H4 (cell line): ENCODE results near the gene CADM2. TPM values are rescaled to one million over a fixed set of nuclear protein-coding genes. Genes with fewer than 3 reads are reported as not detected.
"Not testable (repeated sequence)": the region's sequence is repeated elsewhere in the genome, so short reads cannot be mapped to it uniquely, and the experiment has no call there.

Experiments
- DNase-seq: peaks from one replicate; pipeline ENCODE4 v3.0.0-alpha.2; 2015; ENCODE audit warnings: low spot score
- total RNA-seq: library from RNA; depleted of rRNA; stranded (reverse); fragments of >200 nt; shearing (Covaris generic); gene quantifications from 2 replicates; pipeline ENCODE4 v1.2.3, GENCODE V29; 2014

CADM2 gene
- total RNA-seq, 1 experiment from 2014 or later: not detected

DNA sequence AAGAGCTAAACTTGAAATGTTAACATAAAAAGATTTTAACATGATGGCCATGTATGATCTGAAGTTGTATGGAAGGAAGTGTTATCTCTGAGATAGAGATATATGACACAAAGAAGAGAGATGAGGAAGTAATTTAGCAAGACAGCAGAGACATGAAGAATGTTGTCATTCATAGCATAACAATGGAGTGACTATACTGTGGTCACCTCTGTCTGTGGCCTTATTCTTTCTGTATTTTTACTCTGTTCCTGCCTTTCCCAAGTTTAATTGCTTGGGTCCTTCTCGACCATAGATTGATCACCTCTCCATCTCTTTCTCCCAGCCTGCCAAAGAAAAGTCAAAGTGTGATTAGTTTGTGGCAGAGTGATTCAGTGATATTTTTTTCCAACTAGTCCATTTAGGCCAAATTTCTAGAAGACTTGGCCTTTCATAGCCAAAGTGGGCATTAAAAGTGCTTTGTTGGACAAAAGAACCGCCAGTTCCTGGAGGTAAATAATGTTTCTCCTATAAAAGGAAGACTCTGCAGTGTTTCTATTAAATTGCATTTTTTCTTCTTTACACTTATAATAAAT lies 711.9 kb downstream of the CADM2 start:
- no peak for DNase-seq

DNA sequence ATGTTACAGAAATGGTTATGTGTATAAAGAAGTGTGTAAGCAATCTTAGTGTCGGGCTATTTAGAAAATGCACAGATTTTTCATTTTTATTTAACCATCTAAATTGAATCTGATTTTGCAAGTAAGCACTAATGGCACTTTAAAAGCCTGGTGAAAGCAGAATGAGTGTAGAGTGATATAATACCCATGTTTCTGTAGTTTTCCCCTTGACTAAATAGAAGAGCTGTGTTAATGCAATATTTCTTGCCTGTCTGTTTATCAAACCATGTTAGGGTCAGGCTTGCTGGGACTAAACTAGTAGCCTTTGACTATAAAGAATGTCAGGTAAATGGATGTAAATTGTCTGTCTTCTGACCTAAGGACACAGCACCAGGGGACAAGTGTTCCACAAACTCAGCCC lies 714.0 kb downstream of the CADM2 start:
- DNase-seq: no peak

DNA sequence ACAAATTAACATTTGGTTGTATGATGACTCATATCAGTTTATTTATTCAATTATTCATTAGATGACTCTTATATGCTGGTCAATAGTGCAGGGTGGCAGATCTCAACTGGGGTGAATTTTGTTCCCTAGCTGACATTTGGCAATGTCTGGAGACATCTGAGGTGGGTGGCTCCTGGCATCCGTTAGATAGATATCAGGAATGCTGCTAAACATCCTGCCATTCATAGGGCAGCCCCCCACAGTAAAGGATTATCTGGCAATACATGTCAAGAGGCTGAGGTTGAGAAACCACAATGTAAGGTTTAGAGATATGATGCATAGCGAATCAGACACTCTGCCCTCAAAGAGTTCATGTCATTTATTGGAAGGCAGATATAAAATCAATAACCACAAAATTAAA lies 719.9 kb downstream of the CADM2 start:
- no peak for DNase-seq

DNA sequence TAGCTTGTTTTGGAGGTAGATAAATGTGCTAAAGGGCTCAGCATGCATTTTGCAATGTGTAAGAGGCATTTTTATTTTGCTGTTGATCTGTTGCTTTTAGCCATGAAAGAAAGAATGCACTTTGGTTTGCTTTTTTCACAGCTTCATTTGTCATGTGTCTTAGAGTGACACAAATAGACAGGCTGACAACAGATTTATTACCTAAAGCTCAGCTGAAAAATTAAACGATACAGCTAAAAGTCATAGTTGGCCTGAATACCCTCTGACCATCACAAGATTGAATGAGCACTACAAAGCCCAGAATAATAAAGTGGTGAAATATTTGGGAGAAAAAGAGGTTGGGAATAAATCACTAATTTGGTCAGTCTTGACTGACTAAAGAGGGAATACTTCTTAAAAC lies 723.1 kb downstream of the CADM2 start:
- DNase-seq: no peak

DNA sequence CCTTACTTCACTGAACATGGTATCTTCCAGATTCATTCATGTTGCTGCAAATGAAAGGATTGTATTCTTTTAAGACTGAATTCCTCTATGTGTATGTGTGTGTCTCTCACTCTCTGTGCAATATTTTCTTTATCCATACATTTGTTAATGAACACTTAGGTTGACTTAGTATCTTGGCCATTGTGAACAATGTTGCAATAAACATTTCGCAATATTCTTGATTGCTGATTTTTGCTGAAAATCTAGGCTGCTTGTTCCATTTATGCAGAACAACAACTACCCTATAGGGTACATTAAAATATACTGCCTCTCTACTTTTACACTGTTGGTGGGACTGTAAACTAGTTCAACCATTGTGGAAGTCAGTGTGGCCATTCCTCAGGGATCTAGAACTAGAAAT lies 732.4 kb downstream of the CADM2 start:
- DNase-seq: no peak

DNA sequence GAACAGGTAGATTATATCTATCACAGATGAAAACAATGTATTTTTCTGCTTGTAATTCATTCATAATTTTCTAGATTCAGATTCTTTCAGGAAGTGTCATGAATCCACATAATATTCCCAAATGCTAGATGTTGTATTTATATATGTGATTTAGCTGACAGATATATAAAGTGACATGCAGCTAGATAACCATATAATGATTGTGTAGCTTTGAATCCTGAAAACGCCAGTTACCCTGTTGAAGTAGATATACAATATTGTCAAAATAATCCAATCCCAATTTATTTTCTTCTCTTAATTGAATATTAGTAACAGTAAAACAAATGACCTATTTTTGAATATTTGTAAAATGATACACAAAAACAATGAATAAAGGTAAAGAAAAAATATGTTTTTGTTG lies 738.4 kb downstream of the CADM2 start:
- DNase-seq: no peak

DNA sequence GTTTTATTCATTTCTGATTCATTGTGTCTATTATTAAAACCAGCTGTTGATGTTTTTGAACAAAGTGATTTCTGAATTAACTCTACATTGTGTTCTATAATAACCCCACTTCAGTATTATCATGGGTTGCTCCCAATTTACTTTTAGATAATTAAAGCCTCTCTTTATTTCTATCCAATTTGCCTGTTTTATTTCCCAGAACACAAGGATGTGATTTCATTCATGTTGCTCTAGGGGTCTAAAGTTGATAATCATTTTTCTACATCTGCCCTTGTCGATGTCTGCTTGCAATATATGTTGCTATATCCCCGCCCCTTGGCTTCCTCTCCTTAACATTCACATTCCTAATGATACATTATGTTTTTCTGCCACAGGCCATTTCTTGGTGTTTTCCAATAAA lies 747.3 kb downstream of the CADM2 start:
- DNase-seq: no peak

DNA sequence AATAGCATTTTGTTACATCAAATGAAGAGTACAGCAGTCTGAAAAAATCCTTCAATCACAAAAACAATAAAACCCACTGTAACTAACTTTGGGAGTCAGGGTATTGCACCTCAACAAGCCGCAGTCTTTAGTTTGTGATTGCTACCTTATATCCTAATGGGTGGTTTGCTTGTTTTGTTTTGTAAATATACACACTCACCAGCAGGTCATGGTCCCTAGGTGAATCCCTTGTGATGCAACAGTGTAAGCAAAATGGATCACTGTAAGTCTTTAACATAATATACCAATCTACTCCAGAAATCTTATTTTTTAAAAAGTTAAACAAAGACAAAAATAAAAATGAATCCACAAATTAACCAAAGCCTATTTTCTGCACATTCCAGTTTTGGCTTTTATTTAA lies 749.5 kb downstream of the CADM2 start:
- not testable (repeated sequence) for DNase-seq

DNA sequence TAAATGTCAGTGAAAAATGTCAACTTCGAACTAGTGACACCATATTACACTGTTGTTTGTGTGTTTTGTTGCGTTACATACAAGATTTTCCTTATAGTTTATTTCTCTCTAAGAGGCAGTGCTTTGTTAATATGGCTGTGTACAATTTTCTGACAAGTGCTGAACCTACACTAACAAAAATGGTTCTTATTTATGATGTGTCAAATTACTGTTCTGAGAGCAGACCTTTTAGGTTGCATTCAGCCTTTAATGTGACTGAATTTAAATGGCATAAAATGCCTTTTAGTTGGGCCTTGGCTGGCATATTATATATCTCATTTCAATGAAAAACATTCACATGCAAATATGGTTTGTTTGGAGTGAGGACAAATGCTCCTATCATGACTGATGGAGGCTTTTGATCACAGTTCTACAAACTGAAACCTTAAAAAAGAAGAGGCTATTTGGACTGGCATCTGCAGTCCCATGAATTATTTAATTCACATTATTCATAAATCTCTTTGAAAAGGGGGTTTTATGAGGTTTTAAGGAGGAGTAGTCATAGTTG lies 750.6 kb downstream of the CADM2 start:
- no peak for DNase-seq

DNA sequence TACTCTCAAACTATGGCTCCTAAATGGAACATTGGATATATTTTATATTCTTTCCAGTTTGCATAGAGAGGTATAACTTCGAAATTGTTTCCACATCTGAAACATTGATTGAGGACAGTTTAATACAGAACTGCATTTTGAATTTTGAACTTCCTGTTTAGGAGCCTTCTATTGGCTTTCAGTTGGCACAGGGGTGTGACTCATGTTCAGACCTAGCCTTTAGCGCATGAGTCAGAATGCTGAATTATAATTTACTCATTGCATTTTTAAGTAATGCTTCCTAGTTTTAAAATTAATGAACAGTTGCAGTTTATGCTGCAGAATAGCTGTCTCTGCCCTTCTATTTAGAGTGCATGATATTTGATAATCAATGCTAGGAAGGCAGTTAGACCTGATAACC lies 751.7 kb downstream of the CADM2 start:
- DNase-seq: no peak

DNA sequence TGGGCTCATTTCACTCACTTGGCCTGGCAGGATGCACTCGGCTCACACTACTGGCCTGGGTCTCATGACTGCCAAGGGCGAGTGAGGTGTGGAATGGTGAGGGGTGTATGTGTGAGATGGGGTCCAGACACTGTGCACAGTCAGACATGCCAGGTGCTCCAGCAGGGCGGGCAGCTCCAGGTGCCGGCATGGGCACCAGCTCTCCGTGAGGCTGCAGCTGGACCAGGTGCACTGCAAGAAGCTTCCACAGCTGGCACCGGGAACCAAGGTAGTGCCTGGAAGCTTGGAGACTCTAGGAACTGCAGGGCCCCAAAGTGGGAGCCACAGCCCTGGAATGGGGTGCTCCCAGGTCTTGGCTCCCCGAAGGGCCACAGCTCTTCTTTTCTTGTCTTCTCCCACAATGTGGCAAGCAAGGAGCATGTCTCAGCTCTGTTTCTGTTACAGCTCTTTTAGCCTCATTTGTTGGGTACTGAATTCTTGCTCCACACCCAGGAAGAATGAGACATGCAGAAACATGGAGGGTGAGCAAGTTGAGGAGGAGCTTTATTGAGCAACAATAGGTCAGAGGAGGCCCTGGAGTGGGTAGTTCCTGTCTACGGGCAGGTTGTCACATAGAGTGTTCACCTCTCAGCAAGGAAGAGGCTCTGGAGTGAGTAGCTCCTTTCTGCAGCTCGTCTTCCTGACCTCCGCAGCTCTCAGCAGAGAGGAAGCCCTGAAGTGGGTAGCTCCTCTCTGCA lies 762.8 kb downstream of the CADM2 start:
- no peak for DNase-seq

DNA sequence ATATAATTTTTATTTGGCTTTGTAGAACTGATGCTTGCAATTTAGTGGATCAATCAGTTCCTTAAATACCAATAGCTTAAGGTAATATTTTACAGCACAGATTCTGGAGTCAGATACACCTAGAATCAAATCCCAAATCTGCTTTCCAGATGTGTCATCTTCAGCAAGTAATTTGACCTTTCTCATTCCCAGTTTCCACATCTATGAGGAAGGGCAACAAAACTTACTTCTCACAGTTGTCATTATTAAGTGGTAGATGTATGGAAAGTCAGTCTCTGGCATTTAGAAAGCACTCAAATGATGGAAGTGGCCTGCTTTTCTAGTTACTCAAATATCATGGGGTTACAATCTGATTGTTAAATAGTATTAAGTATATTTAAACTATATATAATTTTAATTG lies 767.0 kb downstream of the CADM2 start:
- DNase-seq: no peak

DNA sequence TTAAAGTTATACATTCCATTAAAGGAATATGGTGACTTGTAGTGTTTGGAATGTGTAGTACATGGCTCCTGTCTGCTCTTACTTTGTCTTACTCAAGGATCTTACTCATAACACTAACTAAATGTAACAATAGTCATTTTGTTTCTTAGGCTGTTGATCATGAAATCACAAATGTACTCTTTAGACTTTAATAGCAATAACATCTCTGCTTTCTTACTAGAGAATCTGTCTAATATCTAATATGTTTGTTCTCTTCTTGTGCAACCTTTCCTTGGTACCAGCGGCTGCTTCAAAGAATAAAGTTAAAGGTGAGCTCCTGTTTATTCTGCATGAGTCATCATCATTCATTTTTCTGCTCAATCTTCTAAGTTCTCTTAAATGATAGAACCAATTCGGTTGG lies 767.5 kb downstream of the CADM2 start:
- no peak for DNase-seq

DNA sequence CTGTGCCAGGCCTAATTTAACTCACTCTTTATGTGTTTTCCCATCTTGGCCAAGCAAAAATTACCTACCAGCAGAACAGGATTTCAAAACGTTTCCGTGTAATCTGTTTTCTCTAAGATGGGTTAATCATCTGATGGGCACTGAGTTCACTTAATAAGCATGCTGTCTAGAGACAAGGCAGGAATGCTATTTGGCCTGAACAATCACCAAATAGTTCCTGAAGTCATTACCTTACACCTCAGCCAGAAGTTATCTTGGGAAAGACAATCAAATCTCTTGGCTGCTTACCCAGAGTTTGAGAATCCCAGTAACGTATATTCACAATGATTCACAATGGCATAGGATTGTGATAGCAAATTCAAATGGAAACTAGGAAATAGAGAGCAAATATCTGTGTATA lies 779.1 kb downstream of the CADM2 start:
- DNase-seq: no peak

DNA sequence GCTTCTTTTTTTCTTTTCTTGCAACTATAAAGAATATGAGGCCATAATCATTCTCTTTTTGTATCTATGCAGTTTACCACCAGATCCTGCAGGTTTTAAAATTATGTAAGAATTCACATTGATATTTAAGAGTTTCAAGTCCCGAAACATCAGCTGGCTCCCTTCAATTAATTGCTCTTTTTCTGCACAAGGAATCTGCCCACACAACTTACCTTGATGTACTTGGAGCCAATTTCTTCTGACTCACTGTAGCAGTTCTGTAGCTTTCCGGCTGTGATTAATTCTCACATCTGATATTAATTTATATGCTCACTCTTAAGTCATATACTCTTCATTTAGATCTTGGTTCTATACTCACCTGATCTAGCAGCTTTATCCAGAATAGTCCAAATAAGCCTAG lies 781.8 kb downstream of the CADM2 start:
- DNase-seq: no peak

DNA sequence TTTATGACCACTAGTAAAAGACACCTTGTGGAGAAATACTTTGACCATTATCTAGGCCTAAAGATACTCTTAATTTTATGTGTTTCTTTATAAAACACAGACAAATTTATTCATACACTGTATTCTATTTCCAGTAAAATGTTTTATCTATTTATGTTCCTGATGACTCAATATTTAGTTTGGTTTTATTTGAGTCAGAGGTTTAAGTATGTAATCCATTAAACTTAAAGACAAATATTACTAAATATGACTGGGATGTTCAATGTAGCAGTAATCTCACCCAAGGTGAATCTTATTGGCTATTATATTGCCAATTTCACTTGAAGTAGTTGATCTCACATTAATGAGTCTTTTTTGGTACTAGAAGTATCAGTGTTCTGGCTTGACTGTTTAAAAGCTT lies 799.7 kb downstream of the CADM2 start:
- no peak for DNase-seq

DNA sequence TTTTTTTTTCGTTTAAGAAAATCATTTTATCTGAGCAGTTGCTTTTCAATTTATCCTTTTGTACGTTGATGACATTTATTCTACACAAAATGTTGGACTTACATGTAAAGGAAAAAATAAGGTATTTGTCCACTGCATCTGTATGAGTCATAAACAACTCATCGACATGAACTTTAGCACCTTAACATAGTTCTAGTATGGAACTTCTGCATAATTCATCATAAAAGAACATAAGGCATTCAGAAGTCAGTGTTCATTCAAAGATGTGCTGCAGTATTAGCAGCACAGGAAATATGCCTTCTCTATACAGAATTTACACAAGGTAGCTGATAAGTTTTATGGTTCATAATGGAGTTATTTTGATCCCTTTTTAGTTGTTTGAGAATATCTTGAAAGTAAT lies 801.6 kb downstream of the CADM2 start:
- DNase-seq: no peak

DNA sequence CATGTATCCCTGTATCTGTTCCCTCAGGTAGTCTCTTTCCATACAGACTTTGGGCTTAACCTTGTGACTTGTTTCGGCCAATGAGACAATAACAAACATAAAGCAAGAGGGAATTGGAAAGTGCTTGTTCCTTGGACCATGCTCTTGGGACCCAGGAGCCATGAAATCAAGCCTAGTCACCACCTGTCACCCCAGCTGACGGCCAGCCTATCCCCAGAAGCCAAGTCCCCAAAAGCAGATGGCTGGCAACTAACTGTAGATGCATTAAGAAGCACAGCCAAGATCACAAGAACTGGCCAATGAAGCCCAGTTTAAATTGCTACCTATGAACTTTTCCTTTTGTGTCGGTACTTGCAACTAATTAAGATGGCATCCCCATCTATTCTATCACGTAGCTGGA lies 822.0 kb downstream of the CADM2 start:
- DNase-seq: no peak

DNA sequence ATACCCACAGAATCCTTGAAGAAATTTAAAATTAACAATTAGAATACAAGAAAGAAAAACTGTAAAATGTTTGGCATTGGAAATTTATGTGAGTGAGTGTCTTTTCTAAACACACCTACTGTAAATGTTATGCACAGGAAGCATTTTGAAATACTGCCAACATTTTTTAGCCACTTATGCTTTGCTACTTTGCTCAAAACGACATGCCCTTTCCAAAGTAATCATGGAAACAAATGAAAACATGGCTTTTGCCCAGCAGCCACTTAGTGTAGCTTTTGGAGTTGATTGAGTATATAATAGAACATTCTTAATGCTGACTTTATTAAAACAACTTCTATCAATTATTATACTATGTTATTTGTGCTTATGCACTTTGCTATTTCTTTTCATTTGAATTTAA lies 823.0 kb downstream of the CADM2 start:
- DNase-seq: no peak

DNA sequence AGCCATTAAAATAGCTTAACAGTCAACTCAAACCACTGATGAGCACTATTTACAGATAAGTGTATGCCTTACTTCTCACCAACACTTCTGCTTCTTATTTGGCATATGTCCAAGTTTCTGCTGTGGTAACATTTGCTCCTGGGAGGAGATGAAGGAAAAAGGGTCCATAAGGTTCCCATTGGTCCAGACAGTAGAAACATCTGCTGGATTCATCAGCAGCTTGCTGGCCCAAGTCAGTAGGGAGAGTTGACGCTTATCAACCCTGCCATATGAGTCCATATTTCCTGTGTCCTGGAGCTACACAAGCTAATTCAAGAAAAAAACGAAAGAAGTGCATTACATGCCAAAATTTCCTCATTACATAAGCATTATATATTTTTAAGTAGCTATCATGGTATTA lies 824.5 kb downstream of the CADM2 start:
- no peak for DNase-seq

DNA sequence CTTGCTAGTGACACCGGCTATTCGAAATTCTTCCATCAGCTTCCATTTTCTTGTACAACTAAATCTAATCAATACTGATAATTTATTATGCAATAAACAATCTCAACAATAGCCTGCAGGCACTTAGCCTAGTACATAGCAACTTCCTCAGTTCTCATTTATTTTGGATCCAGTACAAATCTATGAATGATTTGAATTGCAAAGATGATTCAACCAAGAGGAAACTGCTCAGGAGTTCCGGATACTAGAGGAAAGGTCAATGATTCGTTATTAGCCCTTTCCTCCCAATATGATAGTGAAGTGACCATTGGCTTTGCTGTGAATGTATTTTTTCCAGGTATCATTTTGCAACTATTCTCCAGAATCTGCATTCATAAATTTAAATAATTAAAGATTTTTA lies 827.0 kb downstream of the CADM2 start:
- DNase-seq: no peak

DNA sequence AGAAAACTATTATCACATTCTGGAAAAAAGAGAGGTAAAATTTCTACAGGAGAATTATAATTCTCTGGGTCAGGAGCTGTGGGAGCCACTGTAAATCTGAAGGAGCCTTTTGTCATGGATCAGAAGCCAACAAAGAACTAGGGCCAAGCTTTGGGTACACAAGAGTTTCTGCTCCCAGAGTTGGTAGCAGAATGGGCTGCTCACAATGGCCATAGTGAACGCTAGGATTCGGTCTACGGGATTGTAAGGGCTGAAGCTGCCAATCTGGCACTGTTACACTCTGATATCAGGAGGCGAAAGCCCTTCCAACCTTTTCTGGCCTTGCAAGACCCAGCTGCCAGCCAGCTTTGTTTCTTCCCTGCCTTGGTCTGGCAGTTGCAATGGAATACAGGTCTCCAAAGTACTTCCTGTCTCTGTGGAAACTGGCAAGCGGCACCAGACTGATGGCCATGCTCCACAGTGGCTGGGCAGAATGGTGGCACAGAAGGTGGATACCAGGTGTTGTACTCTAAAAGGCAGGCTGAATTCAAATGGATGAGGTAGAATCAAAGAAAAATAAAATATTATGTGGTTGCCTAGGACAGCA lies 831.7 kb downstream of the CADM2 start:
- no peak for DNase-seq

DNA sequence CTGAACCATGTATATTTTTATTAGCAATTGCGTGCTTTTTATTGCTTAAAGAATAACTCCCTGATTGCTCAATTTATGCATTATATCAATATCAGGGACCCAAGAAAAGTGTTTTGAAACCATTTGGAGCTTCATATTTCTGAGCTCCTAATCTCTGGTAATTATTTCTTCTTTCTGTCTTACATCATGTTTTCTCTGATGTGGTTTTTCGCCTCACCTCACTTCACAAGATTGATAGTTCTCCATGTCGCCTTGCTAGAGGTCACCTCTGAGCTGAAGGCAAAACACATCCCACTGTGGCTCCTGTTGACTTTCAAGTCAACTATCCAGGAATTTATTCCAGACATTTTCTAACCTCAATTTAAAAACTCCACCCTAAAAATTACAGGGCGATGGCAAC lies 837.4 kb downstream of the CADM2 start:
- no peak for DNase-seq
